WTC11 (cell line): ENCODE results near the gene TNK2.

Experiments
- IRF2 ChIP-seq: sonication (generic); formaldehyde crosslinking; IDR thresholded peaks from 2 replicates; pipeline ENCODE4 v1.8.0; 2022; ENCODE audit warnings: low read depth, missing genetic modification reagents, borderline replicate concordance
- NR2C2 ChIP-seq: sonication (generic); formaldehyde crosslinking; IDR thresholded peaks from 2 replicates; pipeline ENCODE4 v1.8.0; 2022; ENCODE audit warnings: mild to moderate bottlenecking, missing genetic modification reagents
- ZNF138 ChIP-seq: sonication (generic); formaldehyde crosslinking; conservative IDR thresholded peaks from 2 replicates; pipeline ENCODE4 v1.8.1; 2022; ENCODE audit warnings: mild to moderate bottlenecking, moderate library complexity, missing genetic modification reagents
- ZNF263 ChIP-seq: sonication (generic); formaldehyde crosslinking; IDR thresholded peaks from 2 replicates; pipeline ENCODE4 v1.8.1; 2022; ENCODE audit warnings: low read depth, mild to moderate bottlenecking, moderate library complexity, missing genetic modification reagents
- TF ChIP-seq, protein P1 (sequence below): sonication (generic); formaldehyde crosslinking; IDR thresholded peaks from 2 replicates; pipeline ENCODE4 v1.8.1; 2023; ENCODE audit warnings: mild to moderate bottlenecking, missing genetic modification reagents, moderate library complexity
- TF ChIP-seq, protein P2 (sequence below): sonication (generic); formaldehyde crosslinking; conservative IDR thresholded peaks from 2 replicates; pipeline ENCODE4 v1.8.1; 2022; ENCODE audit warnings: mild to moderate bottlenecking, missing genetic modification reagents
- TF ChIP-seq, protein P3 (sequence below): fragments of 200-600 bp; IDR thresholded peaks from 2 replicates; pipeline ENCODE4 v1.8.0; 2022; ENCODE audit warnings: antibody characterized with exemption

DNA sequence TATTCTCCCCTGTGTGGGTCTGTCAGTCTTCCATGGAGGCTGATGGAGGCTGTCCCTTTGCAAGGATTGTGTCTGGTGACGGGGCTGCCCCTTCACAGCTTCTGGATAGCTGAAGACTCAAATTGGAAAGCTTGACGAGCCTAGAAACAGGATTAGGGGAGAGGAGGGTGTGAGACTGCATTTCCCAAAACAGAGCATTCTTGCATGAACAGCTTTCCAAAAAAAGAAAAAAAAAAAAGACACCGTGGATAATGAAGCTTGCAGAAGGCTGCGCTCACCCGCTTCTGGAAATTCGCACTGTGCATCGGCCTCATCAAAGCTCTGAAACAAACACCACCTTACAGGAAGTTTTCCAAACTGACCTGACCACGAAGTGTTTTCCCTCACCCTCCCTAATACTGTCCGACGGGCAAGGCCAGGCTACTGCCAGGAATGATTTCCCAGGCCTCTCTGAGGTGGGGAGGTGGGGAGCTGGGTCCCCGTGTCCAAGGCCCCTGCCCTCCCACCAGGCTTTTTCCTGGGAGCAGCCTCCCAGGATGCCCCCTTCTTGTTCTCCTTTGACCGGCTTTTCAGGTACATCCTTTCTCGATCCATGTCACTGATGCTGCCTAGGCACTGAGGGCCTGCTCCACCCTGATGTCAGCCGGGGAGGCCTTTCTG, 71.7 kb downstream of the TNK2 start:
- no peak for TF ChIP-seq IRF2
- TF ChIP-seq, protein P1, sequence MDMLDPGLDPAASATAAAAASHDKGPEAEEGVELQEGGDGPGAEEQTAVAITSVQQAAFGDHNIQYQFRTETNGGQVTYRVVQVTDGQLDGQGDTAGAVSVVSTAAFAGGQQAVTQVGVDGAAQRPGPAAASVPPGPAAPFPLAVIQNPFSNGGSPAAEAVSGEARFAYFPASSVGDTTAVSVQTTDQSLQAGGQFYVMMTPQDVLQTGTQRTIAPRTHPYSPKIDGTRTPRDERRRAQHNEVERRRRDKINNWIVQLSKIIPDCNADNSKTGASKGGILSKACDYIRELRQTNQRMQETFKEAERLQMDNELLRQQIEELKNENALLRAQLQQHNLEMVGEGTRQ (CRISPR knock-in tag), result no peak
- TF ChIP-seq, protein P2, sequence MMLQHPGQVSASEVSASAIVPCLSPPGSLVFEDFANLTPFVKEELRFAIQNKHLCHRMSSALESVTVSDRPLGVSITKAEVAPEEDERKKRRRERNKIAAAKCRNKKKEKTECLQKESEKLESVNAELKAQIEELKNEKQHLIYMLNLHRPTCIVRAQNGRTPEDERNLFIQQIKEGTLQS (CRISPR knock-in tag), result no peak
- no peak for TF ChIP-seq ZNF263 (CRISPR knock-in tag)
- TF ChIP-seq ZNF138 (CRISPR knock-in tag), result no peak
- TF ChIP-seq, protein P3, sequence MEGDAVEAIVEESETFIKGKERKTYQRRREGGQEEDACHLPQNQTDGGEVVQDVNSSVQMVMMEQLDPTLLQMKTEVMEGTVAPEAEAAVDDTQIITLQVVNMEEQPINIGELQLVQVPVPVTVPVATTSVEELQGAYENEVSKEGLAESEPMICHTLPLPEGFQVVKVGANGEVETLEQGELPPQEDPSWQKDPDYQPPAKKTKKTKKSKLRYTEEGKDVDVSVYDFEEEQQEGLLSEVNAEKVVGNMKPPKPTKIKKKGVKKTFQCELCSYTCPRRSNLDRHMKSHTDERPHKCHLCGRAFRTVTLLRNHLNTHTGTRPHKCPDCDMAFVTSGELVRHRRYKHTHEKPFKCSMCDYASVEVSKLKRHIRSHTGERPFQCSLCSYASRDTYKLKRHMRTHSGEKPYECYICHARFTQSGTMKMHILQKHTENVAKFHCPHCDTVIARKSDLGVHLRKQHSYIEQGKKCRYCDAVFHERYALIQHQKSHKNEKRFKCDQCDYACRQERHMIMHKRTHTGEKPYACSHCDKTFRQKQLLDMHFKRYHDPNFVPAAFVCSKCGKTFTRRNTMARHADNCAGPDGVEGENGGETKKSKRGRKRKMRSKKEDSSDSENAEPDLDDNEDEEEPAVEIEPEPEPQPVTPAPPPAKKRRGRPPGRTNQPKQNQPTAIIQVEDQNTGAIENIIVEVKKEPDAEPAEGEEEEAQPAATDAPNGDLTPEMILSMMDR, result no peak
- TF ChIP-seq NR2C2 (CRISPR knock-in tag), result no peak
